Mucosa of gallbladder (tissue), 1 donor: ENCODE measurements around the gene ERMAP. TPM values are rescaled to one million over a fixed set of nuclear protein-coding genes. Genes with fewer than 3 reads are reported as not detected.
"Not testable (repeated sequence)": the region's sequence is repeated elsewhere in the genome, so short reads cannot be mapped to it uniquely, and the experiment has no call there.

Source experiments
- DNase-seq: peaks from one replicate; pipeline ENCODE4 v3.0.0-alpha.2; 2020; ENCODE audit warnings: low spot score
- total RNA-seq: library from RNA; stranded (reverse); gene quantifications from one replicate; pipeline ENCODE4 v1.2.1, GENCODE V29; 2021
- donor health status: DM: no; HTN: no; CAD: no.

ERMAP gene
- total RNA-seq, 1 donor from 2014 or later, result 16.6 TPM

GRCh38 chr1:42845193-42845592 is 28.3 kb downstream of the ERMAP start:
- DNase-seq, result no peak

DNA sequence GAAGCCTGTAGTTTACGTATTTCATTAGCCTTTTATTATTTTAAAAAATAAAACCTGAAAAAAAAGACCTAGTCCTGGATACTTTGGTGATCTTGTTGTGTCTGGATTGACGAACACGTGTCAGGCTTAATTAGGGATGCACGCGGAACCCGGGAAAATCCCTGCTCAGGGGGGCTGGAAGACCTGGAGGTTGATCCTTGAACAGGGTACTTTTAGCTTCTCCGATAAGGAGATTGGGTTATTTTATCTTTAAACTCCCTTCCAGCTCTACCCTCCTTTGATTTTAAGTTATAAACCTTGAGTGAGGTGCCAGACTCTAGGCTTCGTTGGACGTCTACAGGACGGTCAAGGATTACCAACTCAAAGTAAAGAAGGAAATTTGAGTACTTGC is 28.9 kb downstream of the ERMAP start:
- no peak for DNase-seq

DNA sequence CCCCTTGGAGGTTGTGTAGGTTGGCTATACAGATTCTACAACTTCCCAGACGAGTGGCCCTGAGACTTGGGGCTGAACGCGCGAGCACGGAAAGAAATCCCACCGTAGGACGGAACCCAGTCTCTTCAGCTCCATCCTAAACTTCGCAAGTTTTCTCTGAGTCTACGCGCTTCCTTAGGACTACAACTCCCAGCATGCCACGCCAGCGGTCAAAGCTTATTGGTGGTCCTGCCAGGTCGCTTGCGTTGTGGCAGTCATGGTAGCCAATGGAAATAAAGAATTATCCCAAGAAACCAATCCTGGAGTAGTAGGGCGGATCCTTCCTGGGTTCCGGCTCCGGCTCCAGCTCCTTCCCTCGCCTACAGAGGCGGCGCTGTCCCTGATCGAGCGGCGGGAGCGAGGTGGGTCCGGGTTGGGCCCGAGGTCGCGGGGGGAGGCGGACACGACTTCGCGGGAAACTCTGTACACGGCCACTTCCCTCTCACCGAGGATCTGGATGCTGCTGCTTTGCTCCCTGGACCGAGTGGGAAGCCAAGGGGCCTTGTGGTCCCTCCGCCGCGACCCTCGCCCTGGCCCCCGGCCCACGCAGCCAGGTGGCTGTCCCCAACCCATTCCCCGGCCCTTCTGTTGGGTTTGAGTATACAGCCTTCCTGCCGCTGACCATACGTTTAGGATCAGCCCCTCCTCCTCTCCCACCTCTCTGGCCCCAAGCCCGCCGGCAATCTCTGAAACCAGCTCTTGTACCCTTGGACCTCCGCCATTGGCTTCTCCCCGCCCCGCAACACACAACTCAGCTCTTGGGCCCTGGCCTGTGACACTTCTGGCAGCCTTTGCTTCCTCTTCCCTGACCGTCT is 29.6 kb downstream of the ERMAP start, which contains the start of gene ZNF691:
Gene ZNF691 (plus strand): TSS at position 357 of the 854 bp plus-strand sequence. CDS start 3,046 bp downstream, outside the sequence.
- DNase-seq, result peak; percentile 96

DNA sequence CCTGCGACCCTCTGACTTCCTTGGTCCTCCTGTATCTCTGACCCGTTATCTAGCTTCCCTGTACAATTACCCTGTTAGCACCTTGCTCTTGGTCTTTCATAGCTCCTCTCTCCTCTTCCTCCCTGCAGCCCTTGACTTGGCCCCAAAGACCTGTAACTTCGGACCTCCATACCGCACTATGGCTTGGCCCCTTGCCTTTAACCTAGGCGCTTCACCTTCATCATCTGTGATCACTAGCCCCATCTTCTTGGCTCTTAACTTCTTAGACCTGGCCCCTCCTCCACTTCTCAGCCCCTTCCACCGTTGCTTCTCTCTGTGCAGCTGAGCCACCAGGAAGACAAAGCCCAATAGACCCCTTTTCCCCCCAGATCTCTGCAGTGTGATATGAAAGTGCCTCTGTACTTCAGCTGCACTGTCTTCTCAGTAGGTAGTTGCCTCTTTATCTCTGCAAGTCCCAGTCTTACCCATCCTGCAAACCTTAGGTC is 30.2 kb downstream of the ERMAP start:
- no peak for DNase-seq

GRCh38 chr1:42847721-42848460 is 31.0 kb downstream of the ERMAP start:
- DNase-seq, result no peak

GRCh38 chr1:42848823-42849537 is 32.1 kb downstream of the ERMAP start:
- no peak for DNase-seq

GRCh38 chr1:42849944-42850343 is 33.0 kb downstream of the ERMAP start:
- no peak for DNase-seq

- DNase-seq, result no peak
Observed at GRCh38 chr1:42851420-42851819, 34.5 kb downstream of the ERMAP start.

- DNase-seq, result no peak
Observed at GRCh38 chr1:42851960-42852607, 35.2 kb downstream of the ERMAP start.

- no peak for DNase-seq
Observed at GRCh38 chr1:42852608-42852980, 35.7 kb downstream of the ERMAP start.

DNA sequence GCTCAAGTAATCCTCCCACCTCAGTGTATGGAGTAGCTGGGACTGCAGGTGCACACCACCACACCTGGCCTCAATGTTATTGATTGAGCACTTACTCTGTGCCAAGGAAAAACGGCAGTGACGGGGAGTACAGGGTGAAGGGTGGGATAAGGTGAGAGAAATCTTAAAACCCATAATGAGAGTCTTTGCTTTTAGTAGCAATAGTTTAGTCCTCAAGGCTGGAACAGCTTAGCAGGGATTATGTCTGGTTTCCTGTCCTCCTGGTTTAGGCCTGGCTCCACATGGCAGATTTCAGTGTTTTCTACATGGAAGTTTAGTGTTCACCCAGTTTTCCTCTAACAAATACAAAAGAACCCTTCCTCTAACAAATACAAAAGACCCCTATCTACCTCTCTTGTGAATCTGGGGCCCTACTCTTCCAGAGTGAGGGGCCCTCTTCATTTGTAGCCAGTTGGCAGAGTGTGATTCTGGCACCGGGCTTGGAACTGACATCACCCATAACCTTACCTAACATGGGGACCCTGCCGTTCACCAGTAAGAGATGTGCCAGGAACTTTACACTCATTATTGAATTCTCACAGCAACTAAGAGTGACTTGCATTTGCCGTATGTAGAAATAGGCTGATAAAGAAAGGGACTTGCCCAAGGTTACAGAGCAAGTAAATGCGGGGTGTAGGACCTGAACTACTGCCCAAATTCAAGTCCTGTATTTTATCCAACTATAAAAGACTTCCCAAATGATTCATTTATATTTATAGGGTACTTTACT is 36.4 kb downstream of the ERMAP start:
- no peak for DNase-seq

- DNase-seq, result not testable (repeated sequence)
Observed at GRCh38 chr1:42856554-42856953, 39.6 kb downstream of the ERMAP start.

GRCh38 chr1:42859366-42859765 is 42.4 kb downstream of the ERMAP start:
- DNase-seq, result not testable (repeated sequence)

DNA sequence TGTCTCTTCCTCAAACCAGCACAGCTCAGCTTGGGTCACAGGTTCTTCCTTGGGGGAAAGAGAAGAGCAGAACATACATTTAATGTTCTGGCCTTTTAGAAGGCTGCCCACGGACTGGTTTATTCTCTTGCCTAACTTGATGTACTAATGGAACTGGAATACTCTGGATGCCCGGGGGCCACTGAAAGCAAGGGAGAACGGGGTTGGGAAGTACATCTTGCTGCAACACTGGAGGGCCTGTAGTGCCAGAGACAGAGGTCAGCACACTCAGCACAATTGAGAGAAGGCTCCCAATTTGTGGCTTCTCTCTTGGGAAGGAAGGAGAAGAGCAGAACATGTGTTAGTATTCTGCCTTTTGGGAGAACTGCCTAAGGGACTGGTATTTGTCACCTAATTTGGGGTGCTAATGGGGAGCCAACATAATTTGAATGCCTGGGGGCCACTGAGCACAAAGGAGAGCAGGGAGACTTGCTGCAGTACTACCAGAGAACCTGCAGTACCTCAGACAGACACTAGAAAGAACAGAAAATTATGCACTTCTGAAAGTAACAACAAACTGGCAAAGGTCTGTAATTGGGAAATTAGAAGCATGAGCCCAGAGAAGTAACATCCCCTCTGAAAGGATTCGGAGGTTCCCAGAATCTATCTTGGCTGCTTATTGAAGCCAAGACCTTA is 43.6 kb downstream of the ERMAP start:
- no peak for DNase-seq

- DNase-seq, result no peak
Observed at GRCh38 chr1:42861014-42861399, 44.1 kb downstream of the ERMAP start.

DNA sequence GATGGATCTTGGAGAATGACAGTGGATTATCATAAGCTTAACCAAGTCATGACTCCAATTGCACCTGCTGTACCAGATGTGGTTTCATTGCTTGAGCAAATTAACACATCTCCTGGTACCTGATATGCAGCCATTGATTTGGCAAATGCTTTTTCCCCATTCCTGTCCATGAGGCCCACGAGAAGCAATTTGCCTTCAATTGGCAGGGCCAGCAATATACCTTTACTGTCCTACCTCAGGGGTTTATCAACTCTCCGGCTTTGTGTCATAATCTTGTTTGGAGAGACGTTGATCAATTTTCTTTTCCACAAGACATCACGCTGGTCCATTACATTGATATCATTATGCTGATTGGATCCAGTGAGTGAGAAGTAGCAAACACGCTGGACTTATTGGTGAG is 49.6 kb downstream of the ERMAP start:
- DNase-seq, result no peak

DNA sequence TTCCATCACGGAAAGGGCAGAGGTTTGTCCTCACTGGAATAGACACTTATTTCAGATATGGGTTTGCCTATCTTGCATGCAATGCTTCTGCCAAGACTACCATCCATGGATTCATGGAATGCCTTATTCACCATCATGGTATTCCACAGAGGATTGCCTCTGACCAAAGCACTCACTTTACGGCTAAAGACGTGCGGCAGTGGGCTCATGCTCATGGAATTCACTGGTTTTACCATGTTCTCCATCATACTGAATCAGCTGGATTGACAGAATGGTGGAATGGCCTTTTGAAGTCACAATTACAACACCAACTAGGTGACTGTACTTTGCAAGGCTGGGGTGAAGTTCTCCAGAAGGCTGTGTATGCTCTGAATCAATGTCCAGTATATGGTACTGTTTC is 51.5 kb downstream of the ERMAP start:
- not testable (repeated sequence) for DNase-seq

- not testable (repeated sequence) for DNase-seq
Observed at GRCh38 chr1:42869254-42869653, 52.3 kb downstream of the ERMAP start.

DNA sequence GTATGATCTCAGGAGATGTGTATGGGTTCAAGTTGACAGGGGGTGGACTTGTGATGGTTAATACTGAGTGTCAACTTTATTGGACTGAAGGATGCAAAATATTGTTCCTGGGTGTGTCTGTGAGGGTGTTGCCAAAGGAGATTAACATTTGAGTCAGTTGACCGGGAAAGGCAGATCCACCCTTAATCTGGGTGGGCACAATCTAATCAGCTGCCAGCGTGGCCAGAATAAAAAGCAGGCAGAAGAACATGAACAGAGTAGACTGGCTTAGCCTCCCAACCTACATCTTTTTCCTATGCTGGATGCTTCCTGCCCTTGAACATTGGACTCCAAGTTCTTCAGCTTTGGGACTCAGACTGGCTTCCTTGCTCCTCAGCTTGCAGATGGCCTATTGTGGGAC is 52.8 kb downstream of the ERMAP start:
- not testable (repeated sequence) for DNase-seq

DNA sequence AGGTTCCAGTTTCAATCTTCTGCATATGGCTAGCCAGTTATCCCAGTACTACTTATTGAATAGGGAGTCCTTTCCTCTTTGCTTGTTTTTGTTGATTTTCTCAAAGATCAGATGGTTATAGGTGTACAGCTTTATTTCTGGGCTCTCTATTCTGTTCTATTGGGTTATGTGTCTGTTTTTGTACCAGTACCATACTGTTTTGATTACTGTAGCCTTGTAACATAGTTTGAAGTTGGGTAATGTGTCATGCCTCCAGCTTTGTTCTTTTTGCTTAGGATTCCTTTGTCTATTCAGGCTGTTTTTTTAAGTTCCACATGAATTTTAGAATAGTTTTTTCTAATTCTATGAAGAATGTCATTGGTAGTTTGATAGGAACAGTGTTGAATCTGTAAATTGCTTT is 56.2 kb downstream of the ERMAP start:
- DNase-seq, result not testable (repeated sequence)
